Thoracic aorta (tissue), 2 donors: ENCODE results near the gene SLC18A2. TPM values are rescaled to one million over a fixed set of nuclear protein-coding genes. Genes with fewer than 3 reads are reported as not detected.

Source experiments
- ATAC-seq: fragments of 150-250 bp; one replicate; pipeline ENCODE4 v1.8.0; 2017; ENCODE audit warnings: low read depth; ENCODE audit not compliant: insufficient number of reproducible peaks, low FRiP score
- DNase-seq: peaks from one replicate; pipeline ENCODE4 v3.0.0-alpha.2; 2020; ENCODE audit warnings: low spot score
- H3K27ac ChIP-seq, 2 donors: fragments of 200-600 bp; sonication (generic); 1 replicate in 1 of 2; 2 replicates in 1 of 2; pipeline ENCODE4 v1.5.1; 2016; ENCODE audit warnings: mild to moderate bottlenecking in 2 of 2, moderate library complexity in 2 of 2
- H3K27me3 ChIP-seq: fragments of 200-600 bp; sonication (generic); replicated peaks from 2 replicates; pipeline ENCODE4 v1.6.0; 2016; ENCODE audit warnings: mild to moderate bottlenecking; ENCODE audit not compliant: insufficient read depth
- H3K36me3 ChIP-seq: fragments of 200-600 bp; sonication (generic); one replicate; pipeline ENCODE4 v1.5.1; 2016
- H3K4me1 ChIP-seq, 2 donors: fragments of 200-600 bp; sonication (generic); 1 replicate in 1 of 2; 2 replicates in 1 of 2; pipeline versions ENCODE4 v1.5.1 to v1.6.0; 2016; ENCODE audit warnings: low read depth in 2 of 2, mild to moderate bottlenecking in 1 of 2; ENCODE audit not compliant: control insufficient read depth in 1 of 2
- H3K4me3 ChIP-seq: fragments of 200-600 bp; sonication (generic); 2 replicates; pipeline ENCODE4 v1.5.1; 2016; ENCODE audit warnings: mild to moderate bottlenecking
- H3K9me3 ChIP-seq: fragments of 200-600 bp; sonication (generic); 2 replicates; pipeline ENCODE4 v1.5.1; 2016
- total RNA-seq, 2 donors: library from RNA; depleted of rRNA; stranded (reverse); fragments of >200 nt; gene quantifications; one replicate each; pipeline versions ENCODE4 v1.1.0 to v1.2.3, GENCODE V29; 2016
- TF ChIP-seq, protein P1 (sequence below): fragments of 200-600 bp; sonication (generic); IDR thresholded peaks from one replicate; pipeline ENCODE4 v1.5.1; 2019; ENCODE audit warnings: antibody characterized with exemption

The SLC18A2 gene
- total RNA-seq, 2 donors from 2014 or later: 0.35 to 1.8 TPM

DNA sequence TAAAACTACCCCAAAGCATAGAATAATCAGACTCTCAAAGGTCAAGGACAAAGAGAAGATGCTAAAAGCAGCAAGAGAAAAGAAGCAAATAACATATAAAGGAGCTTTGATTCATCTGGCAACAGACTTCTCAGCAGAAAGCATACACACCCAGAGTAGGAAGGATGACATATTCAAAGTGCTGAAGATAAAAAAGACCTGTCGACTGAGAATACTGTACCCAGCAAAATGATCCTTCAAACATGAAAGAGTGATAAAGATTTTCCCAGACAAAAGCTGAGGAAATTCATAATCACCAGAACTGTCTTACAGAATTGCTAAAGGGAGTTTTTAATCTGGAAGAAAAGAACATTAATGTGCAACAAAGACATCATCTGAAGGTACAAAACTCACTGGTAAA, 28.7 kb upstream of the SLC18A2 start:
- Histone ChIP-seq H3K9me3 (peaks cover 5% of the 10 kb centered on the region), H3K27ac (no peak overlapping the region), H3K4me1 (peaks cover 4 to 9% of the 10 kb centered on the region in 2 donors), H3K4me3 (no peak overlapping the region), H3K27me3 (no peaks in the 10 kb centered on the region), H3K36me3 (no peaks in the 10 kb centered on the region)
- no peak for ATAC-seq
- DNase-seq: no peak
- TF ChIP-seq, protein P1, sequence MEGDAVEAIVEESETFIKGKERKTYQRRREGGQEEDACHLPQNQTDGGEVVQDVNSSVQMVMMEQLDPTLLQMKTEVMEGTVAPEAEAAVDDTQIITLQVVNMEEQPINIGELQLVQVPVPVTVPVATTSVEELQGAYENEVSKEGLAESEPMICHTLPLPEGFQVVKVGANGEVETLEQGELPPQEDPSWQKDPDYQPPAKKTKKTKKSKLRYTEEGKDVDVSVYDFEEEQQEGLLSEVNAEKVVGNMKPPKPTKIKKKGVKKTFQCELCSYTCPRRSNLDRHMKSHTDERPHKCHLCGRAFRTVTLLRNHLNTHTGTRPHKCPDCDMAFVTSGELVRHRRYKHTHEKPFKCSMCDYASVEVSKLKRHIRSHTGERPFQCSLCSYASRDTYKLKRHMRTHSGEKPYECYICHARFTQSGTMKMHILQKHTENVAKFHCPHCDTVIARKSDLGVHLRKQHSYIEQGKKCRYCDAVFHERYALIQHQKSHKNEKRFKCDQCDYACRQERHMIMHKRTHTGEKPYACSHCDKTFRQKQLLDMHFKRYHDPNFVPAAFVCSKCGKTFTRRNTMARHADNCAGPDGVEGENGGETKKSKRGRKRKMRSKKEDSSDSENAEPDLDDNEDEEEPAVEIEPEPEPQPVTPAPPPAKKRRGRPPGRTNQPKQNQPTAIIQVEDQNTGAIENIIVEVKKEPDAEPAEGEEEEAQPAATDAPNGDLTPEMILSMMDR: no peak

DNA sequence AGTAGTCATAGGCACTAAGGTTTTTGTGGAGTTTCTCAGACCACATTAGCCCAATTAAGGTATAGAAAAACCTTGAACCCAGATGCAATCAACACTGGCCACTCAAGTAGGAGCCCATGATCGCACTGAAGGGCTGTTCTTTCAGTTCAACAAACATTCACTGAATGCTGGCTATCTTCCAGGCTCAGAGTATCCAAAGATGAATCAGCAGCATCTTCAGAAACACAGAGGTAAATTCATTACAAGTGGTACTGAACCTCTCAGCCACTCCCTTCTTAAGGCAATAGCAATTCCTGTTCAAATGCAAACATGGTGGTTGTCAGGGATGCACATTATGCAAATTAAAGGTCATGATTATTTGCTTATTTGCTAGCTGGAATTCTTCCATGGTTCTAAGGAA, 26.5 kb upstream of the SLC18A2 start:
- no peaks in the 10 kb centered on the region for H3K36me3 ChIP-seq
- peaks cover 5% of the 10 kb centered on the region for H3K9me3 ChIP-seq
- no peaks in the 10 kb centered on the region for H3K27me3 ChIP-seq
- ATAC-seq (no peak), DNase-seq (no peak)
- H3K4me3 ChIP-seq: no peak overlapping the region
- TF ChIP-seq, protein P1: no peak
- H3K27ac ChIP-seq: no peak overlapping the region
- peaks cover 5 to 13% of the 10 kb centered on the region in 2 donors for H3K4me1 ChIP-seq

DNA sequence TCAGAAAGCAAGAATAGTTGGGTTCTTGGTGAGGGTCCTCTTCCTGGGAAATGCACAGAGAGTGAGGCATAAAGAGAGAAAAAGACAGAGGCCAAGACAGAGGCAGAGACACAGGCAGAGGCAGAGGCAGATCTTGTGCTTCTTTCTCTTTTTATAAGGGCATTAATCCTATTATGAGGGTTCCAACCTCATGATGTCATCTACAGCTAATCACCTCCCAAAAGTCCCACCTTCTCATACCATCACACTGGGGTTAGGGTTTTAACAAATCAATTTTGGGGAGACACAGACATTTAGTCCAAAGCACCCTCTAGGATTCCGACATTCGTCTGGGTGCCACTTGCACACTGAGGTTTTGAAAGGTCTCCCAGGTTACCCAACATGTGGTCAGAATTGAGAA, 25.8 kb upstream of the SLC18A2 start:
- Histone ChIP-seq H3K36me3 (no peaks in the 10 kb centered on the region), H3K27ac (no peak overlapping the region), H3K4me1 (peaks cover 5 to 13% of the 10 kb centered on the region in 2 donors), H3K4me3 (no peak overlapping the region), H3K27me3 (no peaks in the 10 kb centered on the region), H3K9me3 (peaks cover 5% of the 10 kb centered on the region)
- ATAC-seq (no peak), DNase-seq (no peak)
- TF ChIP-seq, protein P1: no peak

DNA sequence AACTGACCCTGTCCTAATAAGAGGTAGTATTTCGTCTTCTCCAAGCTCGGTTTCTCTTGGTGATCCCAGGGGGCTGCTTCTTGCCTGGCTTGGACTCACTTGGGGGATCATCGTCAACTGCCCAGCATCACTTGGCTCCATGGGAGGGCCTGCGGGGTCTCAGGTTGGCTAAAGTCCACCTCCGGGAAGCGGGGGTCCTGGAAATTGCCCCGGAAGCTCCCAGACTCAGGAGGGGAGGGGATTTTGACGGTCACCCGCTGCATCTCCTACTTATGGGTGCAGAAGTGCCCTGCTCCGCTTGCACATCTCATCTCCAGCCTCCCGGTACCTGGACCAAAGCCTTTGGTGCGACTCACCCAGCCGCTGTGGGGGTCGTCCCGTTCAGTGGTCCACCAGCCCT, 24.9 kb upstream of the SLC18A2 start:
- no peak for ATAC-seq
- H3K4me3 ChIP-seq: no peak overlapping the region
- TF ChIP-seq, protein P1: no peak
- no peak overlapping the region for H3K27ac ChIP-seq
- no peak for DNase-seq
- H3K9me3 ChIP-seq: peaks cover 5% of the 10 kb centered on the region
- no peaks in the 10 kb centered on the region for H3K36me3 ChIP-seq
- peaks cover 5 to 13% of the 10 kb centered on the region in 2 donors for H3K4me1 ChIP-seq
- H3K27me3 ChIP-seq: no peaks in the 10 kb centered on the region

DNA sequence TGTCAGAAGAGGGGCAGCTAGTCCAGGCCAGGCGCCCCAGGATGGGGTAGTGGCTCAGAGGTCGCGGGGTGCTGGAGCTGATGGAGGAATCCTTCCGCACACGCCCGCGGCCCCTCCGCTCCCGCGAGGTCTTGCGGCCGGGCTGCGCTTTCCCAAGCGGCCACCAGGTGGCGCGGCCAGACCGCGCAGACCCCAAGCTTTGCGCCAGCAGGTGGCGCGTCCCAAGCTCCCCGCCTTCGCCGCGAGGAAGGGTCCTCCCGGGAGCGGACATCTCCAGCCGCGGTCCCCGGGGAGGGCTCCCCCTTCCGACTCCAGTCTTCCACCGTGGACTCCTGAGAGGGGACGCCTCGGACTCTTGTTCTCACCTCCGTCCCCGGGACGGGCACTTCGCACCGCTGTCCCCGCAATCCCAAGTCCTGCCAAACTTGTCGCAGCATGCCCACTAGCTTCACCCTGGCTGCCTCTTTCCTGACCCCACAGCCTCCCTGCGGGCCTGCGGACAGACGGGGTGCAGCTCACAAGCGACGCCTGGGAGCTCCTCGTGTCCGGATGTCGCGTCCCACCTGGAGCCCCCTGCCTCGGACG, 24.2 kb upstream of the SLC18A2 start:
- Histone ChIP-seq H3K9me3 (peaks cover 5% of the 10 kb centered on the region), H3K36me3 (no peaks in the 10 kb centered on the region), H3K4me3 (peak overlapping the region; percentile 68), H3K27ac (no peak overlapping the region), H3K27me3 (no peaks in the 10 kb centered on the region), H3K4me1 (peaks cover 5 to 13% of the 10 kb centered on the region in 2 donors)
- no peak for ATAC-seq
- TF ChIP-seq, protein P1: peak; percentile 99
- DNase-seq: no peak
